ENCODE data around the gene RIPK3. TPM values are rescaled to one million over a fixed set of nuclear protein-coding genes. Genes with fewer than 3 reads are reported as not detected.
"Not testable (repeated sequence)": the region's sequence is repeated elsewhere in the genome, so short reads cannot be mapped to it uniquely, and the experiment has no call there.

The RIPK3 gene
- total RNA-seq, 4 donors from 2014 or later, result 9.0 to 18.0 (median 13.2) TPM

GRCh38 chr14:24364841-24365240, 25.1 kb upstream of the RIPK3 start:
- TF ChIP-seq CTCF (IDR thresholded peaks at IDR 0.05), result no peak
- ATAC-seq (ENCODE audit: low FRiP score) (no peak), DNase-seq (ENCODE audit: low spot score) (no peak)

- TF ChIP-seq CTCF (IDR thresholded peaks at IDR 0.05), result no peak
- ATAC-seq (ENCODE audit: low FRiP score) (no peak), DNase-seq (ENCODE audit: low spot score) (no peak)
These were observed 23.6 kb upstream of the RIPK3 start for GRCh38 chr14:24363401-24363800.

- no peak for ATAC-seq (ENCODE audit: low FRiP score)
- DNase-seq (ENCODE audit: low spot score), result no peak
These were observed 22.6 kb upstream of the RIPK3 start for GRCh38 chr14:24362241-24362960.

GRCh38 chr14:24361326-24361725, 21.5 kb upstream of the RIPK3 start:
- TF ChIP-seq CTCF (IDR thresholded peaks at IDR 0.05), result no peak
- ATAC-seq (ENCODE audit: low FRiP score), result no peak
- DNase-seq (ENCODE audit: low spot score), result no peak

More at GRCh38 chr14:24362241-24362960, 22.6 kb upstream of the RIPK3 start:
- TF ChIP-seq CTCF (IDR thresholded peaks at IDR 0.05), result no peak

- ATAC-seq (ENCODE audit: low FRiP score) (no peak), DNase-seq (ENCODE audit: low spot score) (no peak)
- no peak for TF ChIP-seq CTCF (IDR thresholded peaks at IDR 0.05)
These were observed 20.5 kb upstream of the RIPK3 start for GRCh38 chr14:24360281-24360680.

GRCh38 chr14:24356208-24356607, 16.4 kb upstream of the RIPK3 start:
- no peak for TF ChIP-seq CTCF (IDR thresholded peaks at IDR 0.05)
- ATAC-seq (ENCODE audit: low FRiP score), result no peak
- DNase-seq (ENCODE audit: low spot score), result no peak

- ATAC-seq (ENCODE audit: low FRiP score) (no peak), DNase-seq (ENCODE audit: low spot score) (no peak)
- TF ChIP-seq CTCF (IDR thresholded peaks at IDR 0.05), result no peak
These were observed 15.2 kb upstream of the RIPK3 start for GRCh38 chr14:24355009-24355408.

- DNase-seq (ENCODE audit: low spot score); ATAC-seq (ENCODE audit: low FRiP score): not testable (repeated sequence)
These were observed 14.7 kb upstream of the RIPK3 start for GRCh38 chr14:24354482-24354825.

Measured in omental fat pad (tissue), 4 donors.